GM21786 (cell line): ENCODE measurements around the gene MYH9.
"Not testable (repeated sequence)": the region's sequence is repeated elsewhere in the genome, so short reads cannot be mapped to it uniquely, and the experiment has no call there.

Source experiments
- ATAC-seq: cut with Tn5 transposase; IDR thresholded peaks from one replicate; pipeline ENCODE4 v1.9.1; 2021; ENCODE audit not compliant: unreplicated experiment

Gene MYH9

DNA sequence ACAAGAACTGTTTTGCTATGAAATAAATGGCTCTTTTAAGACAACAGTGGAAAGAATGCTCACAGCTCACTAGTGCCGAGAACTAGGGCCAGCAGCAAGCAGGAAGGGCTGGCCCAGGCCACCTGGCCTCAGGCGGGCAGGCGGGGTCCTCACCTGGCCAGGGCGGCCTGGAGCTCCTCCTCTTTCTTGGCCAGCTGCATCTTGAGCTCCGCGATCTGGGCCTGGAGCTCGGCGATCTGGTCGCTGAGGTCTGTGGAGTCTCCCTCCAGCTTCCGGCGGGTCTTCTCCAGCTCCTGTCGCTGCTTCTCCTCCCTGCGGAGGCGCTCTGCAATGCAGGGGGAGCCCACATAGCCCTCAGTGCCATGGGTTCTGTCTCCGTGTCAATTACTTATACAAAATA is 91.1 kb downstream of the MYH9 start:
- ATAC-seq, result no peak

DNA sequence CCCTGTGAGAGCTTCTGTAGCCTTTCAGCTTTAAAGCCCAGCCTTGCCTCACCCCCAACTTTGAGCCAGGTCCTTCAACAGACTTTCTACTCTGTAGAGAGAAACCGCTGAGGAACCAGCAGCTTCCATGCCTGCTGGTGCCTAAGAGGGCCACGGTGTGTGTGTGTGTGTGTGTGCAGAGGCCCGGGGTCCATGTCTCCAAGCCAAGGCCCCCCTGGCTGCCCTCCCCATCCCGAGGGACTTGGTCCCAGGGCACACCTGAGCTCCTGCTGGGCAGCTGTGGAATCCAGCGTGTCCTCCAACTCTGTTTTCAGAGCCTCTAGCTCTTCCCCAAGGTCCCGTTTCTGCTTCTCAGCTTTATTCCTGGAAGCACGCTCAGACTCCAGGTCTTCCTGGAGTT is 92.5 kb downstream of the MYH9 start:
- no peak for ATAC-seq

- no peak for ATAC-seq
These were observed 93.0 kb downstream of the MYH9 start for GRCh38 chr22:36294801-36295200.

- no peak for ATAC-seq
These were observed 93.5 kb downstream of the MYH9 start for GRCh38 chr22:36294293-36294620.

GRCh38 chr22:36293606-36294292 is 94.0 kb downstream of the MYH9 start:
- no peak for ATAC-seq

DNA sequence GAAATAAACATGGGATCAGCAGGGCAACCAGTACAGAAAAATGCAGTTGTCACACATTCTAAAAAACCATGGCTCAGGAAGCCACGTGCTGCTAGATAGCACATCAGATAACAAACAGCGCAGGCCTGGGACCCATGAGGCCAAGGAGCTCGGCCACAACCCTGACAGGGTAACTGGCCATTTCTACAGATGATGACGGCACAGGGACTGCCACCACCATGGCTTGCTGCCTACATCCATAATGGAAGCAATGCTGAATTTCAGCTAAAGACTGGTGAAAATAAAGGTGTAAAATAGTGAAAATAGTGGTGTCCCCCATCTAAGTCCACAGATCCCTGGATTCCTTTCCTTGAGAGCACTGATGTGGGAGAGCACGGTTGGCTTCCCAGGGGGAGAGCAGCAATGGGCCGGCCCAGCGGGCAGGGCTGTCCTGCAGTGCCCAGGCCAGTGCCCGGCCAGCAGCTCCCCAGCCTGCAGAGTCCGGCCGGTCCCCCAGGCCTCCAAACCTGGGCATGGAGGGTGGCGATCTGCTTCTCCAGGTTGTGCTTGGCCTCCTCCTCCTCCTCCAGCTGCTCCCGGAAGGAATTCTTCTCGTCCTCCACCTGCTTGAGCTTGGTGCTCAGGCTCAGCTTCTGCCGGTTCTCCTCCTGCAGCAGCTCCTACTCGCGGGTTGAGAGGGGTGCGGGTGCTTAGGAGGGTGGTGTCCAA is 94.8 kb downstream of the MYH9 start:
- ATAC-seq, result no peak

GRCh38 chr22:36291831-36292740 is 95.7 kb downstream of the MYH9 start:
- ATAC-seq, result no peak

DNA sequence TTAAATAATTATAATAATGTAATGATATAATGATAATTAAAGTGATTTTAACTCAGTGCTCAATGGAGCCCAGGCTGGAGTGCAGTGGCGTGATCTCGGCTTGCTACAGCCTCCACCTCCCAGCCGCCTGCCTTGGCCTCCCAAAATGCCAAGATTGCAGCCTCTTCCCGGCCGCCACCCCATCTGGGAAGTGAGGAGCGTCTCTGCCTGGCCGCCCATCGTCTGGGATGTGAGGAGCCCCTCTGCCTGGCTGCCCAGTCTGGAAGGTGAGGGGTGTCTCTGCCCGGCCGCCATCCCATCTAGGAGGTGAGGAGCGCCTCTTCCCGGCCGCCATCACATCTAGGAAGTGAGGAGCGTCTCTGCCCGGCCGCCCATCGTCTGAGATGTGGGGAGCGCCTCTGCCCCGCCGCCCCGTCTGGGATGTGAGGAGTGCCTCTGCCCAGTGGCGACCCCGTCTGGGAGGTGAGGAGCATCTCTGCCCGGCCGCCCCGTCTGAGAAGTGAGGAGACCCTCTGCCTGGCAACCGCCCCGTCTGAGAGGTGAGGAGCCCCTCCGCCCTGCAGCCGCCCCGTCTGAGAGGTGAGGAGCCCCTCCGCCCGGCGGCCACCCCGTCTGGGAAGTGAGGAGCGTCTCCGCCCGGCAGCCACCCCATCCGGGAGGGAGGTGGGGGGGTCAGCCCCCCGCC is 97.2 kb downstream of the MYH9 start:
- not testable (repeated sequence) for ATAC-seq

DNA sequence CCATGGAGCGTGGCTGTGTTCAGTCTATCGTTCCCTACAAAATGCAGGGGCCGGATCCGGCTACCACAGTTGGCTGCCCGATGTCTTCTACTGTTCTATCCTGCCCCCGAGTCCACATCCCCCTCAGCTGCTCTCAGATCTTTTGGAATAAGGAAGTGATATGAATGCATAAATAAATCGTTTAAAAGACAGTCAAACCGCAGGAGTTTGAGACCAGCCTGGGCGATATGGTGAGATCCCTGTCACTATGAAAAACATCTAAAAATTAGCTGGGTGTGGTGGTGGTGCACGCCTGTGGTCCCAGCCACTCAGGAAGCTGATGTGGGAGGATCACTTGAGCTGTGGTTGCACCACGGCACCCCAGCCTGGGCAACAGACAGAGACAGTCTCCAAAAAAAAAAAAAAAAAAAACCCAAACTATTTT is 97.8 kb downstream of the MYH9 start:
- ATAC-seq, result not testable (repeated sequence)

DNA sequence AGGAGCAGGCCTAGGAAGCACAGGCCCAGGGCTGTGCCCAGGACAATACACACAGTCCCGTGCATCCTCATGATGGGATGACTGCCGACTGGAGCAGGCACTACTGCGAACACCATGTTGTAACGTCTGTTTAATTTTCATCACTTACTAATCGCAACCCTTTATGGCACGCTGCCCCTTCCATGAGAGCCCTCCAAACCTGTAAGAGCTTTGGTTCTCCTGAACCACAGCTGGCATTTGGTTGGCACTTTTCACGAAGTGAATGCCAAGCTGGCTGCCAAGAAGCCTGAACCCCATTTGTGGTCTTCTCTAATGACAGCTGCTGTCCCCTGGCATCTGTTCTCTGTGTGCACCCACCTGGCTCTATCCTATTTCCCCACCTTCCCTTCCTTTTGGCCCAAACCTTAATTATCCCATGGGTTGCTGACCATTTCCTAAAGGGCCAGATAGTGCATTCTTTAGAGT is 98.3 kb downstream of the MYH9 start:
- ATAC-seq, result no peak

DNA sequence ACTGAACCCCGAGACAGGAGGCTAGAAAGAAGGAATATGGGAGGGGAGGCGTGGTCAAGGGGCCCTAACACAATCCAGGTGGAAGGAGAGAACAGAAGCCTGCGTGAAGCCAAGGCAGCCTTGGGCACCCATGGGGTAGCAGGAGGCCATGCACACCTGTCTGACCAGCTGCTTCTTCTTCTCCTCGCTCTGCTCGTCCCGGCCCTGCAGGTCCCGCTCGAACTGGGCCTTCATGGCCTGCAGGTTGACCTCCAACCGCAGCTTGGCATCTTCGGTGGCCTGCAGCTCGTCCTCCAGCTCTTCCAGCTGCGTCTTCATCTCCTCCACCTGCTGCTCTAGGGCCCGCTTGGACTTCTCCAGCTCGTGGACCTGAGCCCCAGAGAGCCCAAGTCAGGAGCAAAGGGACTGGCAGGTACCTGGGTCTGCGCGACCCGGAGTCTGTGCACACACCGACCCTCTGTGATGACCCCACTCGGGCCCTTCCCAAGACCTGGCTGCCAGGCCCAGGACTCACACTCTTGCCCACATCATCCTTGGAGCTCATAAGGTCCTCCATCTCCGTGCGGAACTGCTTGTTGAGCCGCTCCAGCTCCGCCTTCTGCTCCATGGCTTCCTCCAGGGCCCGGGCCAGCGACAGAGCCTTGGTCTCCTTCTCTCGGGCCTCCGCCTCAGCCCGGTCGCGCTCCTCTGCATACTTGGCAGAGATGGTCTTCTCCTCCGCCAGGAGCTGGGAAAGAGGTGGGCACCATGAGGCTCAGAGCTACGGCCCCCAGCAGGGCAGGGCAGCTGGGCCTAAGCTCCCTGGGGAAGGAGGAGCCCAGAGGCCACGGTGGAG is 99.0 kb downstream of the MYH9 start:
- ATAC-seq, result no peak

DNA sequence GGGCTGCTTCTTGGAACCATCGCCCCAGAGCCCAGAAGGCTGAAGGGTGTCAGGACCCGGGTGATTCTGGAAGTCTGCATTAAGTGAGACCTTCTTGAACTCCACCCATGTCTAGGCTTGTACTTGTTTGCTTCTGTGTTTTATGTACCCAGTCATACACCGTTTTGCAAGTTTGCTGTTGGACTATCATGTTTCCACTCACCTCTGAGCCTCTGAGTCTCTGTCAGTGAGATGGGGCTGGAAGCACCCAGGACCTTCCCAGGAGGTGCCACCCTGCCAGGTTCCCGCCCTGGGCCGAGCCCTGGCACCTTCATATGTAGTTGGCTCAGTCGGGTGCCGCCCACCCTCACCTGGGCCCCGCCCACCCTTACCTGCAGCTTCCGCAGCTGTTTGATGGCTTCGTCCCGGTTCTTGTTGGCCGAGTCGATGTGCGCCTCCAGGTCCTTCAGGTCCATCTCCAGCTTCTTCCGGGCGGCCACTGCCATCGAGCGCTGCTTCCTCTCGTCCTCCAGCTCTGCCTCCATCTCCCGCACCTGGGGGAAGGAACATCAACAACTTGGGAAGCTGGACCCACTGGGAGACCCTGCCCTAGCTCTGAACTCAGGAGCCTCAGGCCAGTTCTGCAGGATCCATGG is 99.8 kb downstream of the MYH9 start:
- no peak for ATAC-seq

DNA sequence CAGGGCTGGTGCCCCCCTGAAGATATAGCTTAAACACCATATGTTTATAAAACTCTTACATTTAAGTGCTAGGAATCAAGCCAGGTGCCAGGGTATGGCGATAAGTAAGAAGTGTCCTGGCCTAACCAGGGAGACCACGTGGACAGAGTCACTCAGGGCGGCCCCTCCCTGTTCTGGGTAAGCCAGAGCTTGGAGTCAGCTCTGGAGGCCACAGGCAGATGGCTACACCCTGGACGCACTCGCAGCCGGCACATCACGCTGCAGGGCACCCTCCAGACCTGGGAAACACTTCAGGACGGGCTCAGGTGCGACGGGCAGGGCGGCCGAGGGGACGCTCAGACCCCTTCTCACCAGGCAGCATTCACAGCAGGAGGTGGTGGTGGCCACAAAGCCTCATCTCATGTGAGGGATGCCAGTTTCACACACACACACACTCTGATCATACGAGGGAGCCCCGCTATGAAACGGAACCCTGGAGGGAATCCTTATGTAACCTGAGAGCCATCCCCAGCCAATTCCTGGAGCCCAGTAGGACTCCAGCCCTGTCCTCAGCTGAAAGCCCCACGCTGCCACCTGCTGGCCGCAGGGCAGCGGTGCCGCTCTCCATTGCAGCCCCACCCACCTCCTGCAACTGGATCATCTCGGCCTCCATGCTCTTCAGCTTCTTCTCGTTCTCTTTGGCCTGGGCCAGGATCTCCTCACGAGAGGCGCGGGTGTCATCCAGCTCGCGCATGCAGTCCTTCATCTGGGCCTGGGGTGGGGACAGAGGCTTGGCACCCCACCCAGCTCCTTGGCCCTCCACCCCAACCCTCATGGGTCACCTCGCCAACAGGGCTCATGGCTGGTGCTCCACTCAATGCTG is 101.4 kb downstream of the MYH9 start:
- ATAC-seq, result no peak

GRCh38 chr22:36285545-36285944 is 102.2 kb downstream of the MYH9 start:
- no peak for ATAC-seq

GRCh38 chr22:36285017-36285416 is 102.8 kb downstream of the MYH9 start:
- no peak for ATAC-seq

- ATAC-seq, result no peak
These were observed 103.6 kb downstream of the MYH9 start for GRCh38 chr22:36284171-36284571.

DNA sequence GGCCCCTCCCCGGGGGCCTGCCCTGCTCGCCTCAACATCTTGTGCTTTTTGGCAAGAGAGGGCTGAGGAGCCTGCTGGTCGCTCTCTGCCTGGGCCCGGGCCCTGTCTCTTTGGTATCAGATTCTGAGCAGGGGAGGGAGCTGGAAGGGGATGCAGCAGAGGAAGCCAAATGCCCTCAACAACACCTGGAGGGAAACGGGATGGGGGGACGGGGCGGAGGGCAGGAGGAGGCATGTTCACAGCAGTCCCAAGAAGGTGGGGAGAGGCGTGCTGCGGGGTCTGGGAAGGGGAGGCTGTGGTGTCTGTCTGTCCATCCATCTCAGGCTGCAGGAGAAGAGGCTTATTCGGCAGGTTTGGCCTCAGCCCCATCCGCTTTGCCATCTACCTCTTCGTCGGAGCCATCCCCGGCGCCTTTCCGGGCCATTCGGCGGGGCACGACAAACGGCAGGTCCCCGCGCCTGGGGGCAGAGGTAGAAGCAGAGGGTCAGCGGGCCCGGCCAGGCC is 105.4 kb downstream of the MYH9 start:
- no peak for ATAC-seq

GRCh38 chr22:36281781-36282327 is 105.9 kb downstream of the MYH9 start:
- ATAC-seq, result no peak
